Natural killer cell treated with Interleukin-12 subunit alpha and Interleukin-12 subunit beta and Interleukin-15 and Interleukin-18, amount 100 ng/mL, for 72 hours (primary cell): ENCODE measurements around the gene RNF31. TPM values are rescaled to one million over a fixed set of nuclear protein-coding genes. Genes with fewer than 3 reads are reported as not detected.
"Not testable (repeated sequence)": the region's sequence is repeated elsewhere in the genome, so short reads cannot be mapped to it uniquely, and the experiment has no call there.

Source experiments
- ATAC-seq, 2 donors: fragments of 150-1000 bp; cut with Tn5 transposase in 1 of 2; sonication (Bioruptor Pico), chemical (Tn5 transposase) in 1 of 2; 2 replicates each; pipeline ENCODE4 v1.10.0; 2021
- DNase-seq: peaks from one replicate; pipeline ENCODE4 v3.0.0; 2022; ENCODE audit warnings: low spot score
- H3K27ac Mint-ChIP-seq, 2 donors: 1 replicate in 1 of 2; 2 replicates in 1 of 2; pipeline ENCODE4 v1.8.0; 2022; ENCODE audit warnings: mixed read lengths in 2 of 2, mild to moderate bottlenecking in 1 of 2, moderate library complexity in 1 of 2
- H3K27me3 Mint-ChIP-seq, 2 donors: 1 replicate in 1 of 2; 2 replicates in 1 of 2; pipeline ENCODE4 v1.8.0; 2022; ENCODE audit warnings: mixed read lengths in 2 of 2
- H3K36me3 Mint-ChIP-seq: one replicate; pipeline ENCODE4 v1.8.0; 2022; ENCODE audit warnings: mixed read lengths
- H3K4me1 Mint-ChIP-seq, 2 donors: 1 replicate in 1 of 2; 2 replicates in 1 of 2; pipeline ENCODE4 v1.8.0; 2022; ENCODE audit warnings: low read depth in 2 of 2, mixed read lengths in 2 of 2, mild to moderate bottlenecking in 1 of 2
- H3K4me3 Mint-ChIP-seq: one replicate; pipeline ENCODE4 v1.8.0; 2022; ENCODE audit warnings: mixed read lengths
- H3K9me3 Mint-ChIP-seq: 2 replicates; pipeline ENCODE4 v1.8.0; 2022; ENCODE audit warnings: mixed read lengths
- total RNA-seq, 2 donors: library from RNA; stranded (reverse); gene quantifications; one replicate each; pipeline ENCODE4 v1.2.3, GENCODE V29; 2022

The RNF31 gene
- total RNA-seq, 2 donors from 2014 or later: 115 to 170 TPM

DNA sequence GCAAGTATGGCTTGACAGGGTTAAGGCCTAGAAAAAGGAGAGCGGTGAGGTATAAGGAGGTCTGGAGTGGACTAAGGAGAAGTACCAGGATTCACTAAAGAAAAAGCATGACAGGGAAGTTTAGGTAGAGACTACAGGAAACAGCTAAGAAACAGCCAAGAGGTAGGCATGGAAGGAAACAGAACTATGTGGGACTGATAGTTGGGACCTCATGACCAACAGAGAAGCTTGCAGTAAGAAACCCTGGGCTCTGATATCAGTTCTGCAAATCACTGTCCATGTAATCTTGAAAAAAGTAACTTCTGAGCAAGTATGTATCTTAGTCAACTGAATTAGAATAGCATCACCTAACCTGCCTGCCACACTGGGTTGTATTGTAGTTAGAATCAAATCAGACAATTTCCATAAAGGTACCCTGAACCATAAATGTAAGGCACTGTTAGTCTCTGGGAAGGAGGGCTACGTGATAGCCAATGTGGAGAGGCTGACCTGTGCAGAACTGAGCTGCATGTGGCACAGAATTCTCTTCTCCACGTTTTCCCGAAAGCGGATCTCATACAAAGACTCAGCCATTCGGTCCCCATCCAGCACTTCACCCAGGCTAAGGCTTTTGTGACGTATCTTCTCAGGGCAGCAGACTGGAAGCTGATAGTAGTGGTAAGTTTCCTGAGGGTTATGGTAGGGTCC is 47.0 kb downstream of the RNF31 start:
- Mint-ChIP-seq H3K27ac (peak overlapping the region; percentile 90 to 93), H3K9me3 (peaks cover 4% of the 10 kb centered on the region), H3K4me3 (peak overlapping the region; percentile 93), H3K27me3 (no peaks in the 10 kb centered on the region), H3K36me3 (peaks cover 25% of the 10 kb centered on the region), H3K4me1 (peaks cover 48 to 51% of the 10 kb centered on the region in 2 donors)
- DNase-seq: no peak
- ATAC-seq: no peak

DNA sequence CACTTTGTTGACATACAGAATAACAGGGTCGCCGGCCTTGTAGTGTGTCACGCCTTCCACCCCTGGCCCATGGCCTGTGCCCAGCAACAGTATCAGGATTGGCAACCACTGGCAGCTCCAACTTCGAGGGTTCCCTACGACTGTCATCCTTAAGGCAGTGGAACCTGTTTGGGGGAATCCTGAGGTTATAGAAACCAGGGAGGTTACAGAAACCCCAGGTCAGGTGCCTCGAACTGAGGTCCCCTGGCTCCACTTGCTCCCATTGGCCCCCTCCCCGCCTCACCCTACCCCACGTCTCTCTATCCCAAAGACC is 47.5 kb downstream of the RNF31 start:
- peak overlapping the region; percentile 90 to 93 for H3K27ac Mint-ChIP-seq
- peak overlapping the region; percentile 93 for H3K4me3 Mint-ChIP-seq
- peaks cover 4% of the 10 kb centered on the region for H3K9me3 Mint-ChIP-seq
- peaks cover 26% of the 10 kb centered on the region for H3K36me3 Mint-ChIP-seq
- no peaks in the 10 kb centered on the region for H3K27me3 Mint-ChIP-seq
- peaks cover 50 to 52% of the 10 kb centered on the region in 2 donors for H3K4me1 Mint-ChIP-seq
- ATAC-seq (no peak), DNase-seq (no peak)

DNA sequence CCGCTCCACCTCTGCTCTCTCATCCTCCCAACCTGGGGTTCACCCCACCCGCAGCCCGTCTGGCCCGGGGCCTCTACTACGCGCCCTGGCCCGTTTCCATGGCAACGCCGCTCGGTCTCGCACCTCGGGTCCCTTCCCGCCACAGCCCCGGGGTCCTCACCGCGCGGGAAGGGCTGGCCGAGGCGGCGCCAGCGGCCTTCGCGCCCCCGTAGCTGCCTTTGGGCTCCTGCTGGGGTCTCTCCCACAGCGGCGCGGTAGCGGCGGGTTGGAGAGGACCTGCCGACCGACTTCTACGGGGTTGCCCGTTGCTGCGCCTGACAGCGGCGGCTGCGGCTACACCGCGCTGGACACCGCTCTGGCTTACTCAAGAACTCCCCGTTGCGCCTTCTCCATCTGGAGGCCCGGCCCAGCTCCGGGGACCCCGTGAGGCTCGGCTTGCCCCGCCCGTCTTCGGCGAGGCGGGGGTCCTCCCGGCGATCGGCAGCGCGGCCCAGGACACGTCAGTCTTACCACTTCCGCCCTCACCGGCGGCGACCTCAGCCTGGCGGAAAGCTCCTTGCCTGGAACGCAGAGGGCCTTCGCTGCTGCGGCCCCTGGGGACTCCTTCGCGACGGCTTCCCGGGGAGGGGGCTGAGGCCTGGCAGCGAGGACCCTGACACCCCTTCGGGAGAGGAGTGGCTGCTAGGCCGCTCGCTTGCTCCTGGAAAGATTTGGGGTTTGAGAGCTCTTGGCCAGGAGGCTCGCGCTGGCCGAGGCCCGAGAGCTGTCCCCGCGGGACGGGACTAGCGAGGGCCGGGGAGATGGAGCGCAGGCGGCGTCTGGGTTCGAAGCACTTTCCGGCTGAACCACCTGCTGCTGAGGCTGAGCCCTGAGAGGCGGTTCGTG is 48.1 kb downstream of the RNF31 start, which contains the start of gene TM9SF1:
Gene TM9SF1 (minus strand): TSS at position 256 of the 885 bp plus-strand sequence. CDS start 422 bp downstream, outside the sequence.
- Mint-ChIP-seq H3K4me1 (peaks cover 46 to 52% of the 10 kb centered on the region in 2 donors), H3K36me3 (peaks cover 26% of the 10 kb centered on the region), H3K4me3 (peak within 1 kb of the TSS; percentile 93), H3K27ac (peak within 1 kb of the TSS; percentile 90 to 93), H3K27me3 (no peaks in the 10 kb centered on the region), H3K9me3 (peaks cover 4% of the 10 kb centered on the region)
- ATAC-seq (peak; percentile 95), DNase-seq (peak; percentile 93)

DNA sequence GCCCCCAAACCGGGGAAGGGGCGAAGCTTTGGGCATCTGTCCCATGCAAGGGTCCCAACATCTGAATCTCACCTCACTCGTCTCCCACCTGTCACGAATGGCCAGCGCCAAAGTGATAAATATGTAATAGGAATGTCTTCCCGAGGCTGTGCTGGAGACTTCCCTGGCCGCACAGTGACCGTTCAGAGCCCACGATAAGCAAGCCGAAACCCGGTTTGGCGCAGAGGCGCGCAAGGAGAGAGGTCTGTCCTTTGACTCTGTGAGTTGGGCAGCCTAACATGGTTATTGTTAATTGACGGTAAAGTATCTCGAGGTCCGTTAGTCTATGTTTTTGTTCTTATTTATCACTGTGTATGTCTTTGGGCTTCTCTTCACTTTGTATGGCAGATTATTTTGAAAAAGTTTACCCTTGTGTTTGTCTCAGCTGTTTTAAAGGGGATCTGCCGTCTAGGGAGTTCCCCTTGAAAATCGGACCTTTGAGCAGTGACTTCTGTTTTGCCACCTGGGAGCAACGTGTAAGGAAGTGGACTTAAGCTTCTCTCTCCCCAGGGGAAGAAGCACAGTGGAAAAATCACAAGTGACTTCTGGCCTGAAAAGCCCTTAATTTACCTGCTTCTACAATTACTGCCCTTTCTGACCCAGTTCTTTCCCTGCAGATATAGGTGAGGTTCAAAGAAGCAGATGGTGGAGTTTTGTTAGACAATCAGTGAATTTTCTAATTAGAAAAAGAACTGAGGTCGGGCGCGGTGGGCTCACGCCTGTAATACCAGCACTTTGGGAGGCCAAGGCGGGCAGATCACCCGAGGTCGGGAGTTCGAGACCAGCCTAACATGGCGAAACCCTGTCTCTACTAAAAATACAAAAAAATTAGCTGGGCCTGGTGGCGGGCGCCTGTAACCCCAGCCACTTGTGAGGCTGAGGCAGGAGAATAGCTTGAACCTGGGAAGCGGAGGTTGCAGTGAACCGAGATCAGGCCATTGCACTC is 49.1 kb downstream of the RNF31 start:
- Mint-ChIP-seq H3K27ac (peak overlapping the region; percentile 90 to 93), H3K36me3 (peaks cover 29% of the 10 kb centered on the region), H3K4me3 (peak overlapping the region; percentile 93), H3K27me3 (no peaks in the 10 kb centered on the region), H3K9me3 (peaks cover 4% of the 10 kb centered on the region), H3K4me1 (peaks cover 48 to 55% of the 10 kb centered on the region in 2 donors)
- no peak for ATAC-seq
- DNase-seq: no peak

DNA sequence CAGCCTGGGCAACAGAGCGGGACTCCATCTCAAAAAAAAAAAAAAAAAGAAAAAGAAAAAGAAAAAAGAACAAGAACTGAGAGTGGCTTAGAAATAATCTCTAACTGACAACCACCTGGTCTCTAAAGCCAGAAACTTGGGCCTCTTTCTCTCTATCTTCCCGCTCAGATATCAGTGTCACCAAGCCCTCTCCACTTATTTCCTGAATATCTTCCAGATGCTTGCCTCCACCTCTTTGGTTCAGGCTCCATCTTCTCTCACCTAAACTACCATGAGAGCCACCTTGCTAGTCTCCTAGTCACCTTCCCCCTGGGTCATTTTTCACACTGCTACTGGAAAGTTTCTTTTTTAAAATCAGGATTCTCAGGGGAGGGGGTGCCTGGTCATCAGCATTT is 49.8 kb downstream of the RNF31 start:
- no peak for ATAC-seq
- H3K9me3 Mint-ChIP-seq: peaks cover 4% of the 10 kb centered on the region
- H3K36me3 Mint-ChIP-seq: peaks cover 36% of the 10 kb centered on the region
- peak overlapping the region; percentile 93 for H3K4me3 Mint-ChIP-seq
- H3K4me1 Mint-ChIP-seq: peaks cover 49 to 54% of the 10 kb centered on the region in 2 donors
- DNase-seq: no peak
- peak overlapping the region; percentile 90 to 93 for H3K27ac Mint-ChIP-seq
- no peaks in the 10 kb centered on the region for H3K27me3 Mint-ChIP-seq

DNA sequence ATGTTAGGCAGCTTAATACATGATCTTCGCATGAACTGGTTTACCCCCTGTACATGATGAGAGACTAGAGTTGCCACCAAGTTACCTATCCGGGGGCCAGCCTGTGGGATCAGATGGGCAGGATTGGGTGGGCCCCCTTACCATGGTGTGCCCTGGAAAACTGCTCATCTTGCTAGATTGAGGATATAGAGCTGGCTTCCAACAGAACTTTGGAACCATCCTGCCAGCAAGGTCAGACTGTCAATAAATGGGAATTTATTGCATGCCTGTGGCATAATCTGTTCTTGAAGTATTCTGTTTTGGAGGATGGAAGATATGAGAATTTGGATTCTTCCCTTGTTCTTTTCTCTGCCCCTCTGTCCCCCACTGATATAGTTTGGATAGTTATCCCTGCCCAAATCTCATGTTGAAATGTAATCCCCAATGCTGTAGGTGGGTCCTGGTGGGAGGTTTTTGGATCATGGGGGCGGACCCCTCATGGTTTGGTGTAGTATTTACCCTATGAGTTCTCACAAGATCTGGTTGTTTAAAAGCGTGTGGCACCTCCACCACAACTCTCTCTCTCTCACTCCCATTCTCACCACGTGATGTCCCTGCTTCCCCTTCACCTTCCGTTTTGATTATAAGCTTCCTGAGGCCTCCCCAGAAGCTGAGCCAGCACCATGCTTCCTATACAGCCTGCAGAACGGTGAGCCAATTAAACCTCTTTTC is 51.7 kb downstream of the RNF31 start:
- no peak for DNase-seq
- Mint-ChIP-seq H3K4me1 (peaks cover 43 to 50% of the 10 kb centered on the region in 2 donors), H3K4me3 (peak overlapping the region; percentile 28), H3K27ac (peak overlapping the region; percentile 24 to 46), H3K9me3 (peaks cover 4% of the 10 kb centered on the region), H3K27me3 (no peaks in the 10 kb centered on the region), H3K36me3 (peaks cover 41% of the 10 kb centered on the region)
- no peak for ATAC-seq

DNA sequence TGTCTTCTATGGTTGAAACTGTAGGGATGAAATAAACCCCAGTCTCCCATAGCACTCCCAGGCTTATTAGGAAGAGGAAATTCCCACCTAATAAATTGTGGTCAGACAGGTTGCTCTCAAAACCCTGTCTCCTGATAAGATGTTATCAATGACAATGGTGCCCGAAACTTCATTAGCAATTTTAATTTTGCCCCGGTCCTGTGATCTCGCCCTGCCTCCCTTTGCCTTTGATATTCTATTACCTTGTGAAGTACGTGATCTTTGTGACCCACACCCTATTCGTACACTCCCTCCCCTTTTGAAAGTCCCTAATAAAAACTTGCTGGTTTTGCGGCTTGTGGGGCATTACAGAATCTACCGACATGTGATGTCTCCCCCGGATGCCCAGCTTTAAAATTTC is 55.2 kb downstream of the RNF31 start:
- not testable (repeated sequence) for DNase-seq, H3K27ac Mint-ChIP-seq, ATAC-seq, H3K4me3 Mint-ChIP-seq, H3K27me3 Mint-ChIP-seq, H3K9me3 Mint-ChIP-seq
- H3K36me3 Mint-ChIP-seq: peaks cover 55% of the 10 kb centered on the region
- H3K4me1 Mint-ChIP-seq: peaks cover 41 to 46% of the 10 kb centered on the region in 2 donors

DNA sequence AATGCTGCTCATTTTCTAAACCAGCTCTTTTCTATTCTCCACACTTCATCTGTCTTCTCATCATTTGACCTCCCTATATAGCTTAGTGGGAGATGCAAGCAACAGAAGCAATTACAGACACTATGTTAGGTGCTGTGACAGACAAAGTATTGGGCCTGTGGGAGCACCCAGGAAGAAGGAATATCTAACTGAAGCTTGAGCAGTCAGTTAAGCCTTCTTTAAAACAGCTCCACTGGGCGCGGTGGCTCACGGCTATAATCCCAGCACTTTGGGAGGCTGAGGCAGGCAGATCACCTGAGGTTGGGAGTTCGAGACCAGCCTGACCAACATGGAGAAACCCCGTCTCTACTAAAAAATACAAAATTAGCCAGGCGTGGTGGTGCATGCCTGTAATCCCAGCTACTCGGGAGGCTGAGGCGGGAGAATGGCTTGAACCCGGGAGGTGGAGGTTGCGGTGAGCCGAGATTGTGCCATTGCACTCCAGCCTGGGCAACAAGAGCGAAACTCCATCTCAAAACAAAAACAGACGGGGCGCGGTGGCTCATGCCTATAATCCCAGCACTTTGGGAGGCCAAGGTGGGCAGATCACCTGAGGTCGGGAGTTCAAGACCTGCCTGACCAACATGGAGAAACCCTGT is 56.1 kb downstream of the RNF31 start:
- not testable (repeated sequence) for H3K9me3 Mint-ChIP-seq, H3K27ac Mint-ChIP-seq, H3K4me3 Mint-ChIP-seq, DNase-seq, ATAC-seq, H3K27me3 Mint-ChIP-seq
- H3K4me1 Mint-ChIP-seq: peaks cover 45 to 51% of the 10 kb centered on the region in 2 donors
- peaks cover 54% of the 10 kb centered on the region for H3K36me3 Mint-ChIP-seq

DNA sequence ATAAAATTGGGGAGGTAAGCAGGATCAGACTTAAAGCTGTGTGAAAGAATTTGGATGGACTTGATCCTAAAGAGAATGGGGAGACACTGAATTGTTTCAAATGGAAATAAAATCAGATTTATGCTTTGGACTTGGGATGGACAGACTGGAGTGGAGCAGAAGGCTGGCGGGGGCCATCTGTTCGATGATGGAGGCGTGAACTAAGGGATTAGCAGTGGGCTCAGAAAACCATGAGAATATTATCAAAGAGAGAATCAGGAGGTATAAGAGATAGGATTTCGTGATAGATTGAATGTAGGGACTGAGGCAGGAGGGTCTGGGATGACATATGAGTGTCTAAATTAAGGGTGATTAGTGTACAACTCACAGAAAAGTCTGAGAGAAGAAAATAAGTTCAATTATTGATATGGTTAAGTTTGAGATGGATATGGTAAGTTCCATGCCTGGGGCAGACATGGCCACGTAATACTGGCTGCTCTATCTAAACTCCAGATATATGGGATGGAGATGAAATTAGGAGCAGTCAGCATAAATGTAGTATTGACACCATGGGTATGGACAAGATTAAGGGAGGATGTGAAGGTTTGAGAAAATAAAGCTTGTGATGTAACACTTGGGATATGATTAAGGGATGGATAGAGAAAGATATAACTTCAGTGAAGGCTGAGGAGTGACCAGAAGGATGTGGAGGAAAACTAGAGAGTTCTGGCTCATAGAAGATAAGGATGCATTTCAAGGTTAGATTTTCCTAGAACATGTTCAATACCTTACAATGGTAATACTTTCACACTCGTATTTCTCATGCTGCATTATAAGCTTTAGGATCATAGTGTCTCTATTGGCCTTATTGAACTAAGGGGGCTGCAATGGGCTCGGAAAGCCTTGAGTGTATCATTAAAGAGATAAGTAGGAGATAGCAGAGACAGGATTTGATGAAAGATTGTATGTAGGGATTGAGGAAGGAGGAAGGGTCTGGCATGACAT is 57.2 kb downstream of the RNF31 start:
- H3K27ac Mint-ChIP-seq: no peak overlapping the region
- H3K4me3 Mint-ChIP-seq: no peak overlapping the region
- peaks cover 45% of the 10 kb centered on the region for H3K36me3 Mint-ChIP-seq
- DNase-seq (no peak), ATAC-seq (no peak)
- H3K4me1 Mint-ChIP-seq: peaks cover 37 to 40% of the 10 kb centered on the region in 2 donors
- H3K27me3 Mint-ChIP-seq: no peaks in the 10 kb centered on the region
- no peaks in the 10 kb centered on the region for H3K9me3 Mint-ChIP-seq

DNA sequence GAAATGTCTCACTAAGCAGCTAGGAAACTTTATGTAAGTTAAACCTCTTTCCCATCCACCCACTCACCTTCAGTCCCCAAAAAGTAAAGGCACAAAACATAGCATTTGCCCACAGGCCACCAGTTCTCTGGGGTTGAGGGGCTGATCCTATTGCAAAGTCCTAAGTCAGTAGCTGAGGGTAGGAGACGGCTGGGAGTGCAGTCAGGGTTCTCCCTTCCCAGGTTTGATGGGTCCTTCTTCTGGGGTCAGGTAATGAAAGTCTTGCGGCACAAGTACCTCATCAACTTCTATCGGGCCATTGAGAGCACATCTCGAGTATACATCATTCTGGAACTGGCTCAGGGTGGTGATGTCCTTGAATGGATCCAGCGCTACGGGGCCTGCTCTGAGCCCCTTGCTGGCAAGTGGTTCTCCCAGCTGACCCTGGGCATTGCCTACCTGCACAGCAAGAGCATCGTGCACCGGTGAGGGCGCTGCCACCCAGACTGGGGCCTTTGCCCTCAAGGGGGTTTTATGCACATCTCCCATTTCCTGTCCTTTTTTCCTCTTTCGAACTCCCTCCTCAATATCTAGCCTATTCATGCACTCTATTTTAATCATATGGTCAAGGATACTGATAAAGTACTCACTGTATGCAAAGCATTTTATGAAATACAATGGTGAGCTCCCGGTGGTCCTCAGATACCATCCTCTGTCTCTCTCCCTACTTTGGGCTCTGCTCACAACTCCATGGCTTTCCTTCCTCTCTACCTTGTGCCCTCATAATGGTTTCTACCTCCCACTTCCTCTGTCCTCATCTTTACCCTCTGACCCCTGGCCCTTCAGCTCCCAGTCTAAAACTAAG is 59.2 kb downstream of the RNF31 start:
- Mint-ChIP-seq H3K27me3 (no peaks in the 10 kb centered on the region), H3K9me3 (no peaks in the 10 kb centered on the region), H3K4me3 (no peak overlapping the region), H3K36me3 (peaks cover 52% of the 10 kb centered on the region), H3K4me1 (peaks cover 41 to 43% of the 10 kb centered on the region in 2 donors), H3K27ac (peak overlapping the region; percentile 23 to 40)
- DNase-seq (no peak), ATAC-seq (no peak)

DNA sequence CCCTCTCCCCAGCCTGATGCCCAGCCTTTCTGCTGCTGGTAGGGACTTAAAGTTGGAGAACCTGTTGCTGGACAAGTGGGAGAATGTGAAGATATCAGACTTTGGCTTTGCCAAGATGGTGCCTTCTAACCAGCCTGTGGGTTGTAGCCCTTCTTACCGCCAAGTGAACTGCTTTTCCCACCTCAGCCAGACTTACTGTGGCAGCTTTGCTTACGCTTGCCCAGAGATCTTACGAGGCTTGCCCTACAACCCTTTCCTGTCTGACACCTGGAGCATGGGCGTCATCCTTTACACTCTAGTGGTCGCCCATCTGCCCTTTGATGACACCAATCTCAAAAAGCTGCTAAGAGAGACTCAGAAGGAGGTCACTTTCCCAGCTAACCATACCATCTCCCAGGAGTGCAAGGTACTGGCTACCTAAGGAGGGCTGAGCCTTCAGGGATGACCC is 59.8 kb downstream of the RNF31 start:
- Mint-ChIP-seq H3K27ac (peak overlapping the region; percentile 23 to 40), H3K4me1 (peaks cover 43 to 45% of the 10 kb centered on the region in 2 donors)
- no peak for DNase-seq

More for the DNA sequence above, 59.8 kb downstream of the RNF31 start:
- H3K9me3 Mint-ChIP-seq: no peaks in the 10 kb centered on the region
- peak in 1 of 2 donors; percentile 60 for ATAC-seq
- H3K4me3 Mint-ChIP-seq: no peak overlapping the region
- no peaks in the 10 kb centered on the region for H3K27me3 Mint-ChIP-seq
- H3K36me3 Mint-ChIP-seq: peaks cover 49% of the 10 kb centered on the region
